ENCODE results near the gene VEGFB.

DNA sequence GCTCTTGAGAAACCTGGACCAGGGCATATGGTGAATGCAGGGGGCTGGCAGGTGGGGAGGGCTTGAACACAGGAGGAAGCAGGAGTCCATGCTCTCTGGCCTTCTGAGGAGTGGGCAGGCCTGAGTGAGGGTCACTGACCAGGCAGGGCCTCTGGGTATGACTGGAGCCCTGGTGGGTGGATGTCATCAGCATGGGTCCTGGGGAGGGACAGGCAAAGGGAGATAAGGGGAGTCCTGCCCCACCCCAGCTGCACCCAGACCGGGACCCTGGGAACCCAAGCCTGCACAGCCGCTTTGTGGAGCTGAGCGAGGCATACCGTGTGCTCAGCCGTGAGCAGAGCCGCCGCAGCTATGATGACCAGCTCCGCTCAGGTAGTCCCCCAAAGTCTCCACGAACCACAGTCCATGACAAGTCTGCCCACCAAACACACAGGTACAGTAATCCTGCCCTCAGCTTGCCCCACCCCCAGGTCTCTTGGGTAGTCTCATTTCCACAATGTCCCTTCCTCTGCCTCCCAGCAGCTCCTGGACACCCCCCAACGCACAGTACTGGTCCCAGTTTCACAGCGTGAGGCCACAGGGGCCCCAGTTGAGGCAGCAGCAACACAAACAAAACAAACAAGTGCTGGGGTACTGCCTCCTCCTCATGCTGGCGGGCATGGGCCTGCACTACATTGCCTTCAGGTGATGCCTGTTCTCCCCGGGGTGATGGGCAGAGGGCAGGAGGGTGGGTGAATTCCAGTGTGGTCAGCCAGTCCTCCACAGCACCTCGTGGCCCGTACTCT lies 2.0 kb upstream of the VEGFB start:
- TF ChIP-seq, protein P1, sequence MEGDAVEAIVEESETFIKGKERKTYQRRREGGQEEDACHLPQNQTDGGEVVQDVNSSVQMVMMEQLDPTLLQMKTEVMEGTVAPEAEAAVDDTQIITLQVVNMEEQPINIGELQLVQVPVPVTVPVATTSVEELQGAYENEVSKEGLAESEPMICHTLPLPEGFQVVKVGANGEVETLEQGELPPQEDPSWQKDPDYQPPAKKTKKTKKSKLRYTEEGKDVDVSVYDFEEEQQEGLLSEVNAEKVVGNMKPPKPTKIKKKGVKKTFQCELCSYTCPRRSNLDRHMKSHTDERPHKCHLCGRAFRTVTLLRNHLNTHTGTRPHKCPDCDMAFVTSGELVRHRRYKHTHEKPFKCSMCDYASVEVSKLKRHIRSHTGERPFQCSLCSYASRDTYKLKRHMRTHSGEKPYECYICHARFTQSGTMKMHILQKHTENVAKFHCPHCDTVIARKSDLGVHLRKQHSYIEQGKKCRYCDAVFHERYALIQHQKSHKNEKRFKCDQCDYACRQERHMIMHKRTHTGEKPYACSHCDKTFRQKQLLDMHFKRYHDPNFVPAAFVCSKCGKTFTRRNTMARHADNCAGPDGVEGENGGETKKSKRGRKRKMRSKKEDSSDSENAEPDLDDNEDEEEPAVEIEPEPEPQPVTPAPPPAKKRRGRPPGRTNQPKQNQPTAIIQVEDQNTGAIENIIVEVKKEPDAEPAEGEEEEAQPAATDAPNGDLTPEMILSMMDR (IDR thresholded peaks at IDR 0.05): no peak
- TF ChIP-seq EP300 (IDR thresholded peaks at IDR 0.05) (no peak), POLR2A (IDR thresholded peaks at IDR 0.05) (no peak)
